Measurements from ENCODE around the gene NAA60. TPM values are rescaled to one million over a fixed set of nuclear protein-coding genes. Genes with fewer than 3 reads are reported as not detected.

The NAA60 gene
- total RNA-seq, 4 donors from 2014 or later, result 80.9 to 110 (median 96.8) TPM

DNA sequence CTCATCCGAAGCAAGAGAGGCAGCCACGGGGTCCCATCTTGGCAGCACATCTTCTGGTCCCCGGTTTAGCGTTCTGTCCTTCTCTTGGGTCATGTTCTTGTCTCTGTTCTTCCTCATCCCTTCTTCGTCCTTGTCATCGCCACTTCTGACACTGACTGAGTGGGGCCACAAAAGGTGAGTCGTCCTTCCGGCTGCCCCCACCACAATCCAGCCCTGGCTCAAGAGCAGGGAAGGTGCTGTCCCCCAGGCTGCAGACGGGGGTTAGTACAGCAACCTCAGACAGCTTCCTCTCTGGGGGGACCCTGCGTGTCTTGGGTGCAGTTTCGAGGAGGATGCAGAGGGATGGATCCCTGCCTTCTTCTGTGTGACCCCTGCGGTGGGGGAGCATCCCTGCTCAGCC is 21.8 kb downstream of the NAA60 start:
- H3K4me3 ChIP-seq, result no peak overlapping the region
- H3K27me3 ChIP-seq, result no peaks in the 10 kb centered on the region
- H3K27ac ChIP-seq, result no peak overlapping the region
- H3K4me1 ChIP-seq, result peaks cover 0 to 34% (median 2%) of the 10 kb centered on the region in 4 donors
- H3K36me3 ChIP-seq, result peaks cover 0 to 12% (median 0%) of the 10 kb centered on the region in 3 donors
- DNase-seq, result no peak
- no peaks in the 10 kb centered on the region for H3K9me3 ChIP-seq
- no peak for TF ChIP-seq POLR2A (IDR thresholded peaks at IDR 0.05)
- TF ChIP-seq, protein P1, sequence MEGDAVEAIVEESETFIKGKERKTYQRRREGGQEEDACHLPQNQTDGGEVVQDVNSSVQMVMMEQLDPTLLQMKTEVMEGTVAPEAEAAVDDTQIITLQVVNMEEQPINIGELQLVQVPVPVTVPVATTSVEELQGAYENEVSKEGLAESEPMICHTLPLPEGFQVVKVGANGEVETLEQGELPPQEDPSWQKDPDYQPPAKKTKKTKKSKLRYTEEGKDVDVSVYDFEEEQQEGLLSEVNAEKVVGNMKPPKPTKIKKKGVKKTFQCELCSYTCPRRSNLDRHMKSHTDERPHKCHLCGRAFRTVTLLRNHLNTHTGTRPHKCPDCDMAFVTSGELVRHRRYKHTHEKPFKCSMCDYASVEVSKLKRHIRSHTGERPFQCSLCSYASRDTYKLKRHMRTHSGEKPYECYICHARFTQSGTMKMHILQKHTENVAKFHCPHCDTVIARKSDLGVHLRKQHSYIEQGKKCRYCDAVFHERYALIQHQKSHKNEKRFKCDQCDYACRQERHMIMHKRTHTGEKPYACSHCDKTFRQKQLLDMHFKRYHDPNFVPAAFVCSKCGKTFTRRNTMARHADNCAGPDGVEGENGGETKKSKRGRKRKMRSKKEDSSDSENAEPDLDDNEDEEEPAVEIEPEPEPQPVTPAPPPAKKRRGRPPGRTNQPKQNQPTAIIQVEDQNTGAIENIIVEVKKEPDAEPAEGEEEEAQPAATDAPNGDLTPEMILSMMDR (IDR thresholded peaks at IDR 0.05), result no peak

DNA sequence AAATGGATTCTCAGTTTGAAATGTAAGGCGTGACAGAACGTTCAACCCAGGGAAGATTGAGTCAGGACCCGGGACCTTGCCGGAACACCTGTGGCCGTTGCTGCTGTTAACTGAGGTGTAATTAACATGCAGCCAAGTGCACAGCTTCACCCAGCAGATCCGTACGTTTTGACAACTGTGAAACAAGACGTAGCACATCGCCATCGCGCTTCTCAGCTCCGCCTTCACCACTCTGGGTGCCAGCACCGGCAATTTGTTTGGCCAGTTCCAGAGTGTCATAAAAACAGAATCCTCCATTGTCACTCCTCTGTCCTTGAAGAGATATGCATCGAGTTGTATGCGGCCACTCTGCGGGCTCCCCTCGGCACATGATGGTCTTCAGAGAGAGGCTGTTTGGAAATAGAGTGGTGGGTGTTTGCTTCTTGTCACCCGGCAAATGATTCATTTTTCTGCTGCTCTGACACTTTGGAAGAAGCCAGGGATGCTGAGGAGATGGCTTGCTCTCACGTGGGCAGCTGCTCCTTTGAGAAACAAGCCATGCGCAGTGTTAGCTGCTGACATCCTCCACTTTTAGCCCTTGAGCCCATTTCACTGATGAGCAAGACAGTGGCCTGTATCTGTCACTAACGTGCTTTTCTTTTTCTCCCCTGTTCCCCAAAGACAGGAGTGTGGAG is 22.6 kb downstream of the NAA60 start:
- H3K4me3 ChIP-seq, result no peak overlapping the region
- no peak overlapping the region for H3K27ac ChIP-seq
- H3K36me3 ChIP-seq, result peaks cover 0 to 12% (median 0%) of the 10 kb centered on the region in 3 donors
- no peaks in the 10 kb centered on the region for H3K27me3 ChIP-seq
- H3K9me3 ChIP-seq, result no peaks in the 10 kb centered on the region
- H3K4me1 ChIP-seq, result peaks cover 0 to 26% (median 0%) of the 10 kb centered on the region in 4 donors
- DNase-seq, result no peak
- TF ChIP-seq, protein P1 (IDR thresholded peaks at IDR 0.05), result no peak
- no peak for TF ChIP-seq POLR2A (IDR thresholded peaks at IDR 0.05)

DNA sequence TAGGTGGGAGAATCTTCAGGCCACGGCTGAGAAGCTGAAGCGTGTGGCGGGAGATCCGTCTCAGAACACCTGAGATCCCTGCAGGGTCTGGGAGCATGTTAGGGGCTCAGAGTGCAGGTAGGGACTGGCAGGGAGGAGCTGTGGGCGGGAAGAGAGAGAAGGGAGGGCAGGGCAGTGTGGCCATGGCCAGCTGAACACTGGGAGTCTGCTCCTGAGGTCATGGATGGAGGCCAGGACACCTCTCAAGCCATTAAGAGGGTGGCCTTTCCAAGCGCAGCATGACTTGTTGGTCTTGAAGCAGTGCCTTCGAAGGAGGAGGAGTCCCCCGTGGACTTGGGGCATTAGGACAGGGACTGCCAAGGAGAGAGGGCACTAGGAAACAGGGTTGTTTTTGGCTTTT is 23.7 kb downstream of the NAA60 start:
- no peaks in the 10 kb centered on the region for H3K27me3 ChIP-seq
- no peak overlapping the region for H3K27ac ChIP-seq
- TF ChIP-seq POLR2A (IDR thresholded peaks at IDR 0.05), result no peak
- TF ChIP-seq, protein P1 (IDR thresholded peaks at IDR 0.05), result no peak
- H3K36me3 ChIP-seq, result peaks cover 0 to 12% (median 0%) of the 10 kb centered on the region in 3 donors
- peaks cover 0 to 19% (median 0%) of the 10 kb centered on the region in 4 donors for H3K4me1 ChIP-seq
- no peak overlapping the region for H3K4me3 ChIP-seq
- no peak for DNase-seq
- H3K9me3 ChIP-seq, result no peaks in the 10 kb centered on the region

DNA sequence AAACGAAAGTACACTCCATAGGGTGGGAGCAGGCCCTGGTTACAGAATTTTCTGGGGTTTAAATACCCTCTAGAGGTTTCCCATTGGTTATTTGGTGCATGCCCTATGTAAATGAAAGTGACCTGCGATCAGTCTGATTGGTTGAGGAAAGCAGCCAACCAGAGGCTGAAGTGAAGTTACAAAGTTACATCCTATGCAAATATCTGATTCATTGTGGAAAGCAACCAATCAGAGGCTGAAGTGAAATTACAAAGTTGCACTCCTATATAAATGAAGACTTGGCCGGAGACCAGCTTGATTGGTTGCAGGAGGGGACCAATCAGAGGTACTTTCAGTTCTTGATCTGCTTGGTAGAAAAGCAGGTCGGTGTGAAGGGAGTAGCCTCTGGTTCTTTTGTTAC is 24.4 kb downstream of the NAA60 start:
- TF ChIP-seq POLR2A (IDR thresholded peaks at IDR 0.05), result no peak
- TF ChIP-seq, protein P1 (IDR thresholded peaks at IDR 0.05), result no peak
- Histone ChIP-seq H3K4me3 (no peak overlapping the region), H3K4me1 (peaks cover 0 to 19% (median 0%) of the 10 kb centered on the region in 4 donors), H3K27me3 (no peaks in the 10 kb centered on the region), H3K36me3 (peaks cover 0 to 12% (median 0%) of the 10 kb centered on the region in 3 donors), H3K27ac (no peak overlapping the region), H3K9me3 (no peaks in the 10 kb centered on the region)
- no peak for DNase-seq

DNA sequence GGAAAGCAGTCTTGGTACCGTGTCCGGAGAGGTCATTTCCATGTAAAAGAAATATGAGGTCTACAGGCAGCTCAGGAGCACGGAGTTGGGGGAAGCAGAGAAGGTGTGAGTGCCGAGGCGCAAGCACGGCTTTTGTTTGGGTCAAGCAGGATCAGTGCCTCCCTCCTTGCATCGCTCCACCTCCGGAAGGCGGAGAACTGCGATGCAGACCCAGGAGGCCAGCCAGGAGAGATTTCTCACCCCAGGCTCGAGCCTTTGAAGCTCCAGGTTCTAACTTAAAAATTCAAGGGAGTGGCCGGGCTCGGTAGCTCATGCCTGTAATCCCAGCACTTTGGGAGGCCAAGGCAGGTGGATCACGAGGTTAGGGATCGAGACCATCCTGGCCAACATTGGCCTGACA is 25.0 kb downstream of the NAA60 start:
- Histone ChIP-seq H3K36me3 (peaks cover 0 to 12% (median 0%) of the 10 kb centered on the region in 3 donors), H3K4me1 (peaks cover 0 to 19% (median 0%) of the 10 kb centered on the region in 4 donors)
- TF ChIP-seq POLR2A (IDR thresholded peaks at IDR 0.05), result no peak
- TF ChIP-seq, protein P1 (IDR thresholded peaks at IDR 0.05), result no peak

More for the DNA sequence above, 25.0 kb downstream of the NAA60 start:
- DNase-seq, result no peak
- H3K9me3 ChIP-seq, result no peaks in the 10 kb centered on the region
- no peak overlapping the region for H3K27ac ChIP-seq
- no peak overlapping the region for H3K4me3 ChIP-seq
- no peaks in the 10 kb centered on the region for H3K27me3 ChIP-seq

Measured in Peyer's patch (tissue), 4 donors.